B cell (primary cell): ENCODE measurements around the gene ZNF827. TPM values are rescaled to one million over a fixed set of nuclear protein-coding genes. Genes with fewer than 3 reads are reported as not detected.

Source experiments
- ATAC-seq: fragments of 200-7000 bp; cut with Tn5 transposase; one replicate; pipeline ENCODE4 v1.10.0; 2021; ENCODE audit warnings: low read depth, mild to moderate bottlenecking, moderate number of reproducible peaks, moderate library complexity
- CTCF ChIA-PET: fragments of 350-600 bp; sonication (Branson Sonifier 250); formaldehyde crosslinking; loops from one replicate; lab custom pipeline; 2021; ENCODE audit warnings: antibody characterized with exemption, inconsistent platforms; lab: Charles Lee
- POLR2A ChIA-PET: fragments of 350-600 bp; sonication (Branson Sonifier 250); formaldehyde crosslinking; loops from one replicate; lab custom pipeline; 2021; ENCODE audit warnings: antibody characterized with exemption; lab: Charles Lee
- DNase-seq: peaks from one replicate; pipeline ENCODE4 v3.0.0; 2013
- H2AFZ ChIP-seq: 2 replicates; pipeline ENCODE4 v1.6.1; 2012; ENCODE audit warnings: mild to moderate bottlenecking, low read depth, low read length; ENCODE audit not compliant: insufficient read depth, poor library complexity, severe bottlenecking
- H3K27ac ChIP-seq, 2 donors: 1 replicate in 1 of 2; 2 replicates in 1 of 2; pipeline ENCODE4 v1.5.1; 2012 to 2013; ENCODE audit warnings: low read length in 2 of 2, mild to moderate bottlenecking in 2 of 2, moderate library complexity in 1 of 2
- H3K27me3 ChIP-seq, 4 experiments: fragments of 200-600 bp in 1 of 4; sonication (generic) in 1 of 4; replicated peaks in 1 of 4; 1 replicate in 2 of 4; 2 replicates in 2 of 4; pipeline versions ENCODE4 v1.6.1 to v1.7.0; 2013 to 2016; ENCODE audit warnings: low read length in 3 of 4, mild to moderate bottlenecking in 2 of 4, mixed read lengths in 1 of 4, moderate library complexity in 1 of 4; ENCODE audit not compliant: insufficient read depth in 4 of 4, control insufficient read depth in 3 of 4; ENCODE audit errors: control extremely low read depth in 1 of 4
- H3K36me3 ChIP-seq, 2 experiments: replicated peaks in 1 of 2; 1 replicate in 1 of 2; 2 replicates in 1 of 2; pipeline versions ENCODE4 v1.6.1 to v1.7.1; 2013; ENCODE audit warnings: low read length in 1 of 2; ENCODE audit not compliant: insufficient read depth in 2 of 2, control insufficient read depth in 1 of 2; ENCODE audit errors: control extremely low read depth in 1 of 2, extremely low read depth in 1 of 2
- H3K4me1 ChIP-seq, 2 donors: fragments of 200-600 bp in 1 of 2; sonication (generic) in 1 of 2; 1 replicate in 1 of 2; 2 replicates in 1 of 2; pipeline versions ENCODE4 v1.5.1 to v1.6.1; 2013 to 2017; ENCODE audit warnings: low read length in 2 of 2; ENCODE audit not compliant: control insufficient read depth in 2 of 2, insufficient read depth in 2 of 2
- H3K4me2 ChIP-seq: replicated peaks from 2 replicates; pipeline ENCODE3; 2012; ENCODE audit warnings: mild to moderate bottlenecking, low read depth, low read length; ENCODE audit not compliant: poor library complexity, severe bottlenecking
- H3K4me3 ChIP-seq, 5 experiments: fragments of 200-600 bp in 1 of 5; sonication (generic) in 1 of 5; 1 replicate in 3 of 5; 2 replicates in 2 of 5; pipeline versions ENCODE4 v1.5.1 to v1.7.0; 2011 to 2016; ENCODE audit warnings: low read length in 4 of 5, mild to moderate bottlenecking in 4 of 5, low read depth in 2 of 5, control low read depth in 1 of 5, moderate library complexity in 1 of 5; ENCODE audit not compliant: insufficient read depth in 1 of 5; ENCODE audit errors: control extremely low read depth in 1 of 5, extremely low read depth in 1 of 5
- H3K79me2 ChIP-seq: fragments of 200-600 bp; sonication (generic); one replicate; pipeline ENCODE4 v1.6.0; 2016; ENCODE audit warnings: low read length; ENCODE audit not compliant: control insufficient read depth, insufficient read depth
- H3K9ac ChIP-seq: fragments of 200-600 bp; sonication (generic); 2 replicates; pipeline ENCODE4 v1.6.1; 2017; ENCODE audit warnings: mild to moderate bottlenecking, low read length, moderate library complexity
- H3K9me3 ChIP-seq, 3 donors: one replicate each; pipeline versions ENCODE4 v1.6.1 to v1.7.1; 2013; ENCODE audit warnings: low read length in 2 of 3; ENCODE audit not compliant: control insufficient read depth in 2 of 3, insufficient read depth in 1 of 3; ENCODE audit errors: control extremely low read depth in 1 of 3
- H4K20me1 ChIP-seq: 2 replicates; pipeline ENCODE4 v1.6.0; 2012; ENCODE audit warnings: mild to moderate bottlenecking, low read length; ENCODE audit not compliant: insufficient read depth, control insufficient read depth, poor library complexity, severe bottlenecking
- H3K27ac Mint-ChIP-seq: one replicate; pipeline ENCODE4 v1.8.0; 2021; ENCODE audit warnings: mixed read lengths
- H3K27me3 Mint-ChIP-seq: one replicate; pipeline ENCODE4 v1.8.0; 2021; ENCODE audit warnings: mixed read lengths
- H3K4me1 Mint-ChIP-seq: one replicate; pipeline ENCODE4 v1.8.0; 2021; ENCODE audit warnings: mixed read lengths
- H3K4me3 Mint-ChIP-seq: one replicate; pipeline ENCODE4 v1.8.0; 2021; ENCODE audit warnings: mixed read lengths
- H3K9me3 Mint-ChIP-seq: one replicate; pipeline ENCODE4 v1.8.0; 2022; ENCODE audit warnings: mixed read lengths; ENCODE audit not compliant: insufficient read depth
- EZH2 ChIP-seq: IDR thresholded peaks from 2 replicates; pipeline ENCODE4 v1.6.1; 2012; ENCODE audit warnings: borderline replicate concordance, low read depth, mild to moderate bottlenecking, moderate library complexity, low read length; ENCODE audit not compliant: insufficient read depth, poor library complexity, severe bottlenecking
- WGBS: methylation state at CpG from one replicate; pipeline ENCODE4 v1.1.5; 2013; ENCODE audit warnings: missing lambda C conversion rate; ENCODE audit not compliant: insufficient coverage; 5-methylcytosine and 5-hydroxymethylcytosine counted together
- intact Hi-C: fragments of 100-400 bp; cut with micrococcal nuclease; formaldehyde crosslinking; loops from one replicate; pipeline ENCODE4 v1.10.0; 2022
- polyA plus RNA-seq: library from polyadenylated mRNA; depleted of rRNA; stranded (reverse); fragments of >200 nt; gene quantifications from 2 replicates; pipeline ENCODE4 v1.2.3, GENCODE V29; 2012
- total RNA-seq, 2 donors: library from RNA; stranded (reverse); fragments of 120-200 nt in 1 of 2; gene quantifications; 1 replicate in 1 of 2; 2 replicates in 1 of 2; pipeline versions ENCODE4 v1.2.3 to v1.2.4, GENCODE V29; 2013 to 2022
- TF ChIP-seq, protein P1 (sequence below): fragments of 200-600 bp; IDR thresholded peaks from one replicate; pipeline ENCODE4 v1.8.0; 2022; ENCODE audit warnings: antibody characterized with exemption, mild to moderate bottlenecking

ZNF827 gene
- total and polyA plus RNA-seq, 2 donors (not counting 1 experiment from before 2014, with no cell fraction given) = 20.6 to 30.1 TPM

DNA sequence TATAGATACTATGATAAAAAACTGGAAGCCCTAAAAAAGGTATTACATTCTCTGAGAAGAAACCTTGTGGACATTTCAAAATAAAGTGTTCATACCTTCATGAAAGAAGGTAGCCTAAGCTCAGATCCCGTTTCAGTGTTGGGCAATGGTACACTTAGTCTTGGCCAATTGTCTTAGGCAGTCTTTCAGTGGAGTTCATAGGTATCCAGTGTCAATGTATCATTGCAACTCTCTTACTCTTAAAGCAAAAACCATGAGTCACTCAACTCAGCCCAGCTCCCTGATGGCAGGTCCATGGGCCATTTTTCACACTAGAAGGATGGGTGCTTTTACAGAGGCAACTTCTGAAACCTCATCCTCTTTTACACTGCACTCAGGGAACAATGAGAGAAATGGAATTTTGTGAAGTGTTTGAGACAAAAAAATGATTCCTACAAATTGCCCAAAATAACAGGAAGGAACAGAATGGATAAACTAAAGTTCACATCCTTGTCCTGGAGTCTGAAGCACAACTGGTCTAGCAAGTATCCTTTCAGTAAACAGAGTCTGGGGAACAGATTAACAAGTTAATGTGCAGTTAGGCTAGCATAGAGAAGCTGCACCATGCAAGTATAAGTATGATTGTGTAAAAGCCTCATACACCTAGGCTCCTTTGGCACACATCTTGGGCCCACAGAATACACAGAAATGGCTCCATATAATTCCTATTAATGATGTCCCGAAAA, 7.0 kb upstream of the ZNF827 start:
- H2AFZ ChIP-seq = no peak overlapping the region
- H3K9ac ChIP-seq = no peak overlapping the region
- ATAC-seq (no peak), DNase-seq (no peak)
- no peak overlapping the region for H3K27ac Mint-ChIP-seq
- H3K9me3 Mint-ChIP-seq = no peaks in the 10 kb centered on the region
- peaks cover 16% of the 10 kb centered on the region for H3K27me3 Mint-ChIP-seq
- TF ChIP-seq, protein P1, sequence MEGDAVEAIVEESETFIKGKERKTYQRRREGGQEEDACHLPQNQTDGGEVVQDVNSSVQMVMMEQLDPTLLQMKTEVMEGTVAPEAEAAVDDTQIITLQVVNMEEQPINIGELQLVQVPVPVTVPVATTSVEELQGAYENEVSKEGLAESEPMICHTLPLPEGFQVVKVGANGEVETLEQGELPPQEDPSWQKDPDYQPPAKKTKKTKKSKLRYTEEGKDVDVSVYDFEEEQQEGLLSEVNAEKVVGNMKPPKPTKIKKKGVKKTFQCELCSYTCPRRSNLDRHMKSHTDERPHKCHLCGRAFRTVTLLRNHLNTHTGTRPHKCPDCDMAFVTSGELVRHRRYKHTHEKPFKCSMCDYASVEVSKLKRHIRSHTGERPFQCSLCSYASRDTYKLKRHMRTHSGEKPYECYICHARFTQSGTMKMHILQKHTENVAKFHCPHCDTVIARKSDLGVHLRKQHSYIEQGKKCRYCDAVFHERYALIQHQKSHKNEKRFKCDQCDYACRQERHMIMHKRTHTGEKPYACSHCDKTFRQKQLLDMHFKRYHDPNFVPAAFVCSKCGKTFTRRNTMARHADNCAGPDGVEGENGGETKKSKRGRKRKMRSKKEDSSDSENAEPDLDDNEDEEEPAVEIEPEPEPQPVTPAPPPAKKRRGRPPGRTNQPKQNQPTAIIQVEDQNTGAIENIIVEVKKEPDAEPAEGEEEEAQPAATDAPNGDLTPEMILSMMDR = no peak
- TF ChIP-seq EZH2 = no peak
- H3K27me3 ChIP-seq = no peaks in the 10 kb centered on the region
- no peaks in the 10 kb centered on the region for H3K4me1 ChIP-seq
- H3K9me3 ChIP-seq = no peaks in the 10 kb centered on the region
- no peak overlapping the region for H3K4me3 Mint-ChIP-seq
- no peak overlapping the region for H3K4me3 ChIP-seq
- 100% methylated on average over 1 of the region's 2 CpGs for WGBS
- POLR2A ChIA-PET = no interaction called here
- no peaks in the 10 kb centered on the region for H3K4me1 Mint-ChIP-seq
- H3K79me2 ChIP-seq = no peaks in the 10 kb centered on the region
- intact Hi-C loops = no loop called here
- no peaks in the 10 kb centered on the region for H3K36me3 ChIP-seq
- H3K27ac ChIP-seq = no peak overlapping the region
- H4K20me1 ChIP-seq = no peaks in the 10 kb centered on the region
- CTCF ChIA-PET = interaction anchor here (1.4 kb wide), 1 partner anchor 10 kb away, joined by 7 read pairs; no protein-coding TSS in a partner anchor
- H3K4me2 ChIP-seq = no peak overlapping the region

DNA sequence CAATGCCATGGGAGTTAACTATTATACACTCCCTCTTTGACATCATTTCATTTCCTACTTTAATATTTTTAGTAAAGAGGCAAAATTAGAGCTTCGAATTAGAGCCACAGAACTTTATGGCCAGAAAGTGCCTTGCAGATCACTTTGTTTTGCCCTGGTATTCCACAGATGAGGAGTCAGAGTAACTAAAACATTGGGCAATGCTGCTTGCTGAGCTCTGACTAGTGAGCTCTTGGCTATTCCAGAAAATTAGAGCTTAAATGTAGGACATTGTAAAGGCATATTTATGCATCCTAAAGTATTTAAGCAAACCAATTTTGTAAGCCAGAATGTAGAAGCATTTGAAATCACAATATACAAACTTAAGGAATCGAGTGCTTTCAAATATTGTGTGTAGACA, 6.3 kb upstream of the ZNF827 start:
- Mint-ChIP-seq H3K27ac (no peak overlapping the region), H3K27me3 (peaks cover 13% of the 10 kb centered on the region), H3K9me3 (no peaks in the 10 kb centered on the region), H3K4me3 (no peak overlapping the region), H3K4me1 (no peaks in the 10 kb centered on the region)
- Histone ChIP-seq H3K79me2 (no peaks in the 10 kb centered on the region), H3K27ac (no peak overlapping the region), H3K4me3 (no peak overlapping the region), H4K20me1 (no peaks in the 10 kb centered on the region), H3K9me3 (peaks cover 0 to 2% (median 0%) of the 10 kb centered on the region in 3 donors), H3K4me1 (no peaks in the 10 kb centered on the region), H3K36me3 (no peaks in the 10 kb centered on the region), H2AFZ (no peak overlapping the region), H3K9ac (no peak overlapping the region), H3K27me3 (no peaks in the 10 kb centered on the region), H3K4me2 (no peak overlapping the region)
- ChIA-PET CTCF (interaction anchor here (1.4 kb wide), 1 partner anchor 11 kb away, joined by 7 read pairs; no protein-coding TSS in a partner anchor), POLR2A (no interaction called here)
- intact Hi-C loops = no loop called here
- DNase-seq (no peak), ATAC-seq (no peak)
- 100% methylated on average over 1 of the region's 2 CpGs for WGBS
- TF ChIP-seq, protein P1 = no peak
- no peak for TF ChIP-seq EZH2
